Retinal pigment epithelial cell (primary cell): ENCODE results near the gene CYBRD1.

ENCODE experiments used
- DNase-seq: peaks from one replicate; pipeline ENCODE4 v3.0.0-alpha.2; 2010; ENCODE audit warnings: low read depth
- H3K4me3 ChIP-seq: 2 replicates; pipeline ENCODE4 v1.5.1; 2011; ENCODE audit warnings: mild to moderate bottlenecking, low read length, control low read depth, moderate library complexity
- TF ChIP-seq, protein P1 (sequence below): conservative IDR thresholded peaks from 2 replicates; pipeline ENCODE4 v1.5.1; 2011; ENCODE audit warnings: low read depth, low read length, control low read depth, inconsistent platforms

Gene CYBRD1

DNA sequence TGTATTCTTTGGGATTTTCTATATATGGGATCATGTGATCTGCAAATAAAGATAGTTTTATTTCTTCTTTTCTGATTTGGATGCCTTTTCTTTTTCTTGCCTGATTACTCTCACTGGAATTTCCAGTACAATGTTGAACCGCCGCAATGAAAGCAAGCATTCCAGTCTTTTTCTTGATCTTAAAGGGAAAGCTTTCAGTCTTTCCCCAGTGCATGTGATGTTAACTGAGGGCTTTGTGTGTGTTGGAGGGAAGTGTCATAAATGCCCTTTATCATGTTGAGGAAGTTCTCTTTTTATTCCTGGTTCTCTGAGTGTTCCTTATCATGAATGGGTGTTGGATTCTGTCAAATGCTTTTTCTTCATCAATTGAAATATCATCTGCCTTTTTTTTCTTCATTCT, 16.9 kb upstream of the CYBRD1 start:
- H3K4me3 ChIP-seq, result no peak overlapping the region
- DNase-seq, result no peak
- TF ChIP-seq, protein P1, sequence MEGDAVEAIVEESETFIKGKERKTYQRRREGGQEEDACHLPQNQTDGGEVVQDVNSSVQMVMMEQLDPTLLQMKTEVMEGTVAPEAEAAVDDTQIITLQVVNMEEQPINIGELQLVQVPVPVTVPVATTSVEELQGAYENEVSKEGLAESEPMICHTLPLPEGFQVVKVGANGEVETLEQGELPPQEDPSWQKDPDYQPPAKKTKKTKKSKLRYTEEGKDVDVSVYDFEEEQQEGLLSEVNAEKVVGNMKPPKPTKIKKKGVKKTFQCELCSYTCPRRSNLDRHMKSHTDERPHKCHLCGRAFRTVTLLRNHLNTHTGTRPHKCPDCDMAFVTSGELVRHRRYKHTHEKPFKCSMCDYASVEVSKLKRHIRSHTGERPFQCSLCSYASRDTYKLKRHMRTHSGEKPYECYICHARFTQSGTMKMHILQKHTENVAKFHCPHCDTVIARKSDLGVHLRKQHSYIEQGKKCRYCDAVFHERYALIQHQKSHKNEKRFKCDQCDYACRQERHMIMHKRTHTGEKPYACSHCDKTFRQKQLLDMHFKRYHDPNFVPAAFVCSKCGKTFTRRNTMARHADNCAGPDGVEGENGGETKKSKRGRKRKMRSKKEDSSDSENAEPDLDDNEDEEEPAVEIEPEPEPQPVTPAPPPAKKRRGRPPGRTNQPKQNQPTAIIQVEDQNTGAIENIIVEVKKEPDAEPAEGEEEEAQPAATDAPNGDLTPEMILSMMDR, result no peak

DNA sequence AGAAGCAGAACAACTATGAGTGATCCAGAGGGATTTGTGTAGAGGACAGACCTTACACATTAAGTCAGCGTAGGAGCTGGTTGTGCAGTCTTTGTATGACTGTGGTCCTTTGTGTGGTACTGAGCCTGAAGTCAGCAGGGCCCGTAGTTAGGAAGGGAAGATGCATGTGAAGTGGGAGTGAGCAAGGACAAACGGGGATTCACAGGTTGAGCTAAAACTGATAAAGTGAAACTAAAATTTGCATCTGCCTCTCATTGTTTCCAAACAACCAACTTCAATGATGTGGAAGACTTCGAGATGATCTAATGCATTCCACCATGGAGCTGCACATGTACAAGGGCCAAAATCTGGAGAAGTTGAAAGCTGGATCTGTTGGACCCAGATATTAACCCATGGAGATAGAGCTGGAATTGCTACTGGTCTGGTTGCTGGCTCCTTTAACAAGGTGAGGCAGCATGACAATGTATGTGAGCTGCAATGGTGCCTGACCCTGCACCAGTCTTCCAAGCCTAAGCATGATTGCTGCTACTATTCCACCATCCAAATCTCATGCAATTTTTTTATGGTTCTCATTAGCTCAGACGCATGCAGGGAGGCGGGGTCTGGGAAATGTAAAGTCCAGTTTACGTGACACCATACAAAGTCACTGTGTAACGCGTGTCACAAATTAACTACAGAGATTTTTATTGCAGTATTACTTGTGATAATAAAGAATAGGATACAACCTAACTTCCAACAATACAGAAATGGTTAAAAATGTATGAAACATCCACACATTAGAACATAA, 12.1 kb upstream of the CYBRD1 start:
- no peak for DNase-seq
- TF ChIP-seq, protein P1, result no peak
- H3K4me3 ChIP-seq, result no peak overlapping the region

DNA sequence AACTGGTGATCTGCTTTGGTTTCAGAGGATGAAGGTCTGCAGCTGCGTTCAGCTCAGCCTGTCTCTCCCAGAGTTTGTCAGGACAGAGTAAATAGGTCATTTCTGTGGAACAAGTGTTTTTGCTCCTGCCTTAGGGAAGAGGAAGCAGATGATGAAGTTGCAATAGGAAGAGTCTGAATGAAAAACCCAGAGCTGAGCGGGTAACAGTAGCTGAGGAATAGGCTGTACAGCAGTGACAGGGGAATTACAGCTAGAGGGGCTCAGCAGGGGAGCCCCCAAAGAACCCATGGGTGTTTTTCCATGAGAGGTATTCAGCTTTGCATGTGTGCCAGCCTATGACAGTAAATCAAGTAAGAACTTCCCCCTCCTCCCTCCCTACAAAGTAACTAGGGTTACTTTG, 10.3 kb upstream of the CYBRD1 start:
- H3K4me3 ChIP-seq, result no peak overlapping the region
- TF ChIP-seq, protein P1, result no peak
- DNase-seq, result no peak

DNA sequence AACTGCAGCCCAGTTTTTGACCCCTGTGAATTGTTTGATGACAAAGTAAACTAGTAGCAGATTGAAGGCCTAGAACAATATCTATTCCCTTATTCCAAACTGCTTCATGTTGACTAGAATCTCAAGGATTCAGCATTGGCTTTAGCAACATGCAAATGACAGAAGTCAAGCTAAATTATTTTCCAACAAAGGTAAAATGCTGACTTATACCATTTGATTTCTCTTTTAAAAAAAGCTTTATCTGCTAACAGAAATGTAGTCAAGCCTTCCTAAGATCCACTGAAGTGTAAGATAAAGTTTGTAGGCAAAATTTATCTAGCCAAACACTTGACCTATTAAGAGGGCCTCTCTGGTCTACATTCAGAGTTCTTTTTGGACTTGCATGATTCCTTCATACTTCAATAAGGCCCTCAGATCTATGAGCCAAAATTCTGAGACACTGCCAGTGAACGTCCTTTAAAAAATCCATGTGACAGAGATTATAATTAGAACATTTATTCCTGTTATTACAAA, 9.5 kb upstream of the CYBRD1 start:
- TF ChIP-seq, protein P1, result no peak
- DNase-seq, result no peak

DNA sequence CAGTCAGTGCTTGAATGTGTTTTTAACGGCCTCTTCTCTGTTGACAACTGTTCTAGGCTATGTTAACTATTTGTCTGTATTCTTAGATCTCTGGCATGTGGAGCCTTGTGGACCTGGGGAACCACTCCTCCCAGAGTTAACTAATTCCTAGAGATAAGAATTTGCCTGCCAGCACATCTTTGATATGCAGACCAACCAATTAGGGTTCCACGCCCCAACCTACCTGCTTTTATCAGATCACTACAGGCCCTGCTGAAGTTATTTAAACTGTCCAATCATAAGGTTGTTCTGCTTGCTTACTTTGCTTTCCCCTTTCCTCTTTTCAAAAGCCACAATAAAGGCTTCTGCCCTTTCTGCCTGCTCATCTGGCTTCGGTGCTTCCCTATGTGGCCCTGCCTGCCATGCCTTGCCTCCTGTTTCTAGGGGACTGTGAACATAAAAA, 8.5 kb upstream of the CYBRD1 start:
- H3K4me3 ChIP-seq, result no peak overlapping the region
- DNase-seq, result no peak
- TF ChIP-seq, protein P1, result no peak

More for the DNA sequence above, 9.5 kb upstream of the CYBRD1 start:
- no peak overlapping the region for H3K4me3 ChIP-seq

DNA sequence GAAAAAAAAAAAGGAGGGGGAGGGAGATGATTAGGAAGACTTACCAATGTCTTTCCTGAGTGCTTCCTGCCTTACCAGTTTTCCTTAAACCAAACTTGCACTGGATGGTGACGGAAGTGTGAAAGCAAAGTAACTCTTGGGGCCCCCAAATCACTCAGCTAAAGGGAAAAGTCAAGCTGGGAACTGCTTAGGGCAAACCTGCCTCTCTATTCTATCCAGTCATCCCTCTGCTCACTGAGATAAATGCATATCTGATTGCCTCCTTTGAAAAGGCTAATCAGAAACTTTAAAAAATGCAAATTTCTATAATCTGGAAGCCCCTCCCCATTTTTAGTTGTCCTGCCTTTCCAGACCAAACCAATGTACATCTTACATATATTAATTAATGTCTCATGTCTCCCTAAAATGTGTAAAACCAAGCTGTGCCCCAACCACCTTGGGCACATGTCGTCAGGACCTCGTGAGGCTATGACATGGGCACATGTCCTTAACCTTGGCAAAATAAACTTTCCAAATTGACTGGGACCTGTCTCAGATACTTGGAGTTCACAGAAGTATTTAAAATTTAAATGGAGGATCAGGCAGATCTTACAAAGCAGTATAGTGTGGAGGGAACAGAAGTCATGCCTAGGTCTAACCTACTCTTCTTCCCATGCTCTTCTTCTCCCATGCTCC, 7.2 kb upstream of the CYBRD1 start:
- no peak overlapping the region for H3K4me3 ChIP-seq
- DNase-seq, result no peak
- TF ChIP-seq, protein P1, result no peak
